GM21529 (cell line): ENCODE data around the gene RHOT1.

ENCODE experiments used
- ATAC-seq: cut with Tn5 transposase; IDR thresholded peaks from one replicate; pipeline ENCODE4 v1.9.1; 2021; ENCODE audit not compliant: unreplicated experiment

RHOT1 gene

GRCh38 chr17:32266389-32267301 is 124.3 kb downstream of the RHOT1 start:
- no peak for ATAC-seq

GRCh38 chr17:32267690-32268205 is 125.4 kb downstream of the RHOT1 start:
- ATAC-seq, result no peak

GRCh38 chr17:32268734-32269288 is 126.5 kb downstream of the RHOT1 start:
- no peak for ATAC-seq

GRCh38 chr17:32269377-32269776 is 127.1 kb downstream of the RHOT1 start:
- no peak for ATAC-seq

- ATAC-seq, result no peak
These were observed 129.5 kb downstream of the RHOT1 start for GRCh38 chr17:32271844-32272243.

GRCh38 chr17:32274101-32274500 is 131.8 kb downstream of the RHOT1 start:
- no peak for ATAC-seq

GRCh38 chr17:32274643-32275042 is 132.3 kb downstream of the RHOT1 start:
- no peak for ATAC-seq
